ENCODE measurements around the gene TMC8. TPM values are rescaled to one million over a fixed set of nuclear protein-coding genes. Genes with fewer than 3 reads are reported as not detected.
"Not testable (repeated sequence)": the region's sequence is repeated elsewhere in the genome, so short reads cannot be mapped to it uniquely, and the experiment has no call there.

Gene TMC8
- total RNA-seq, 4 donors from 2014 or later = 1.3 to 5.3 (median 2.3) TPM

- Histone ChIP-seq H3K27me3 (no peaks in the 10 kb centered on the region), H3K27ac (replicated peaks in 1 of 4) (no peak overlapping the region), H3K9me3 (no peaks in the 10 kb centered on the region), H3K4me1 (peaks cover 23 to 33% (median 32%) of the 10 kb centered on the region in 4 donors), H3K36me3 (peaks cover 0 to 16% (median 10%) of the 10 kb centered on the region in 4 donors), H3K4me3 (no peak overlapping the region)
- intact Hi-C loops (cut with DNase I) = loop anchor here (5.0 kb wide), 1 partner anchor 86 kb away; no protein-coding TSS in a partner anchor
- no peak for TF ChIP-seq CTCF (IDR thresholded peaks at IDR 0.05)
- TF ChIP-seq EP300 (IDR thresholded peaks at IDR 0.05) = no peak
- no peak for DNase-seq (ENCODE audit: extremely low spot score)
- 65% methylated on average over 6 of the region's 6 CpGs for WGBS
Observed at GRCh38 chr17:78166416-78166815, 35.8 kb downstream of the TMC8 start.

- Histone ChIP-seq H3K9me3 (no peaks in the 10 kb centered on the region), H3K36me3 (peaks cover 0 to 29% (median 22%) of the 10 kb centered on the region in 4 donors), H3K27ac (replicated peaks in 1 of 4) (peak within 1 kb of the TSS; percentile 91 to 98 (median 95)), H3K4me1 (peaks cover 43 to 52% (median 51%) of the 10 kb centered on the region in 4 donors), H3K27me3 (no peaks in the 10 kb centered on the region), H3K4me3 (peak within 1 kb of the TSS; percentile 75 to 99 (median 86))
- DNase-seq (ENCODE audit: extremely low spot score) = no peak
- peak in 1 of 3 experiments; percentile 14 for TF ChIP-seq CTCF (IDR thresholded peaks at IDR 0.05)
- TF ChIP-seq EP300 (IDR thresholded peaks at IDR 0.05) = no peak
- TF ChIP-seq POLR2AphosphoS5 (IDR thresholded peaks at IDR 0.05) = peak; percentile 74 to 88
- peak; percentile 83 for TF ChIP-seq POLR2A (IDR thresholded peaks at IDR 0.05; ENCODE audit: low read depth)
- intact Hi-C loops (cut with DNase I) = loop anchor here (5.0 kb wide), 1 partner anchor 84 kb away; no protein-coding TSS in a partner anchor
- WGBS = 0% methylated on average over 1 of the region's 84 CpGs
Observed at GRCh38 chr17:78168242-78168902, 37.8 kb downstream of the TMC8 start, which contains the start of gene SYNGR2. TSS of gene SYNGR2 (plus strand) at chr17:78168581. CDS start at chr17:78168617, 36 bp downstream.

GRCh38 chr17:78168903-78169793 is 38.6 kb downstream of the TMC8 start:
- 80% methylated on average over 1 of the region's 38 CpGs for WGBS
- intact Hi-C loops (cut with DNase I) = loop anchor here (5.0 kb wide), 1 partner anchor 83 kb away; no protein-coding TSS in a partner anchor
- Histone ChIP-seq H3K4me3 (peak overlapping the region; percentile 75 to 99 (median 86)), H3K27me3 (no peaks in the 10 kb centered on the region), H3K27ac (replicated peaks in 1 of 4) (peak overlapping the region; percentile 91 to 98 (median 95)), H3K36me3 (peaks cover 0 to 29% (median 22%) of the 10 kb centered on the region in 4 donors), H3K9me3 (no peaks in the 10 kb centered on the region), H3K4me1 (peaks cover 51 to 60% (median 59%) of the 10 kb centered on the region in 4 donors)
- TF ChIP-seq EP300 (IDR thresholded peaks at IDR 0.05) = no peak
- no peak for TF ChIP-seq CTCF (IDR thresholded peaks at IDR 0.05)
- TF ChIP-seq POLR2AphosphoS5 (IDR thresholded peaks at IDR 0.05) = no peak
- DNase-seq (ENCODE audit: extremely low spot score) = peak; percentile 94

GRCh38 chr17:78170692-78171590 is 40.4 kb downstream of the TMC8 start:
- no peak for DNase-seq (ENCODE audit: extremely low spot score)
- intact Hi-C loops (cut with DNase I) = loop anchor here (5.0 kb wide), 2 partner anchors 59 to 186 kb away; no protein-coding TSS in a partner anchor
- H3K27ac ChIP-seq (replicated peaks in 1 of 4) = peak overlapping the region; percentile 83 to 98 (median 90)
- no peaks in the 10 kb centered on the region for H3K27me3 ChIP-seq
- H3K4me3 ChIP-seq = no peak overlapping the region
- H3K9me3 ChIP-seq = no peaks in the 10 kb centered on the region
- WGBS = 86% methylated on average over 28 of the region's 31 CpGs
- peaks cover 0 to 29% (median 22%) of the 10 kb centered on the region in 4 donors for H3K36me3 ChIP-seq
- TF ChIP-seq CTCF (IDR thresholded peaks at IDR 0.05) = no peak
- TF ChIP-seq POLR2A (IDR thresholded peaks at IDR 0.05; ENCODE audit: low read depth) = no peak
- TF ChIP-seq EP300 (IDR thresholded peaks at IDR 0.05) = no peak
- TF ChIP-seq POLR2AphosphoS5 (IDR thresholded peaks at IDR 0.05) = no peak
- peaks cover 69 to 78% (median 77%) of the 10 kb centered on the region in 4 donors for H3K4me1 ChIP-seq

- not testable (repeated sequence) for H3K27me3 ChIP-seq; DNase-seq (ENCODE audit: extremely low spot score); H3K9me3 ChIP-seq
- H3K4me3 ChIP-seq = peak overlapping the region in 3 of 4 donors; percentile 9 to 24 (median 19)
- WGBS = 77% methylated on average over 15 of the region's 19 CpGs
- peaks cover 76 to 86% (median 85%) of the 10 kb centered on the region in 4 donors for H3K4me1 ChIP-seq
- intact Hi-C loops (cut with DNase I) = loop anchor here (5.0 kb wide), 2 partner anchors 59 to 186 kb away; no protein-coding TSS in a partner anchor
- peaks cover 0 to 29% (median 22%) of the 10 kb centered on the region in 4 donors for H3K36me3 ChIP-seq
- peak overlapping the region; percentile 83 to 98 (median 90) for H3K27ac ChIP-seq (replicated peaks in 1 of 4)
Observed at GRCh38 chr17:78171591-78172248, 41.1 kb downstream of the TMC8 start.

Data from esophagus muscularis mucosa (tissue), 4 donors.